Glutamatergic neuron (in vitro differentiated cells): Measurements from ENCODE around the gene XIRP1. TPM values are rescaled to one million over a fixed set of nuclear protein-coding genes. Genes with fewer than 3 reads are reported as not detected.

Source experiments
- DNase-seq: peaks from one replicate; pipeline ENCODE4 v3.0.0; 2022
- H3K27ac Mint-ChIP-seq: one replicate; pipeline ENCODE4 v1.8.0; 2020; ENCODE audit warnings: mild to moderate bottlenecking, mixed read lengths, inconsistent platforms; ENCODE audit not compliant: unreplicated experiment
- H3K27me3 Mint-ChIP-seq: one replicate; pipeline ENCODE4 v1.8.0; 2020; ENCODE audit warnings: mild to moderate bottlenecking, moderate library complexity, mixed read lengths, inconsistent platforms; ENCODE audit not compliant: unreplicated experiment
- H3K36me3 Mint-ChIP-seq: one replicate; pipeline ENCODE4 v1.8.0; 2020; ENCODE audit warnings: mild to moderate bottlenecking, mixed read lengths, inconsistent platforms; ENCODE audit not compliant: unreplicated experiment
- H3K4me1 Mint-ChIP-seq: one replicate; pipeline ENCODE4 v1.8.0; 2020; ENCODE audit warnings: mild to moderate bottlenecking, low read depth, mixed read lengths, inconsistent platforms; ENCODE audit not compliant: unreplicated experiment
- H3K4me3 Mint-ChIP-seq: one replicate; pipeline ENCODE4 v1.8.0; 2020; ENCODE audit warnings: mild to moderate bottlenecking, mixed read lengths, inconsistent platforms; ENCODE audit not compliant: unreplicated experiment
- H3K9me3 Mint-ChIP-seq: one replicate; pipeline ENCODE4 v1.8.0; 2020; ENCODE audit warnings: mild to moderate bottlenecking, moderate library complexity, mixed read lengths, inconsistent platforms; ENCODE audit not compliant: unreplicated experiment
- total RNA-seq: library from RNA; stranded (reverse); fragmentation: NEBNext Ultra II Directional; extraction: Animal tissue kit (Norgen Biotek cat#: 25700); gene quantifications from one replicate; pipeline ENCODE4 v1.2.1, GENCODE V29; 2021; ENCODE audit not compliant: unreplicated experiment
- TF ChIP-seq, protein P1 (sequence below): fragments of 200-600 bp; sonication (generic); IDR thresholded peaks from one replicate; pipeline ENCODE4 v1.5.0; 2021; ENCODE audit not compliant: partially characterized antibody, unreplicated experiment

Gene XIRP1
- total RNA-seq, 1 donor from 2014 or later = 0.34 TPM

DNA sequence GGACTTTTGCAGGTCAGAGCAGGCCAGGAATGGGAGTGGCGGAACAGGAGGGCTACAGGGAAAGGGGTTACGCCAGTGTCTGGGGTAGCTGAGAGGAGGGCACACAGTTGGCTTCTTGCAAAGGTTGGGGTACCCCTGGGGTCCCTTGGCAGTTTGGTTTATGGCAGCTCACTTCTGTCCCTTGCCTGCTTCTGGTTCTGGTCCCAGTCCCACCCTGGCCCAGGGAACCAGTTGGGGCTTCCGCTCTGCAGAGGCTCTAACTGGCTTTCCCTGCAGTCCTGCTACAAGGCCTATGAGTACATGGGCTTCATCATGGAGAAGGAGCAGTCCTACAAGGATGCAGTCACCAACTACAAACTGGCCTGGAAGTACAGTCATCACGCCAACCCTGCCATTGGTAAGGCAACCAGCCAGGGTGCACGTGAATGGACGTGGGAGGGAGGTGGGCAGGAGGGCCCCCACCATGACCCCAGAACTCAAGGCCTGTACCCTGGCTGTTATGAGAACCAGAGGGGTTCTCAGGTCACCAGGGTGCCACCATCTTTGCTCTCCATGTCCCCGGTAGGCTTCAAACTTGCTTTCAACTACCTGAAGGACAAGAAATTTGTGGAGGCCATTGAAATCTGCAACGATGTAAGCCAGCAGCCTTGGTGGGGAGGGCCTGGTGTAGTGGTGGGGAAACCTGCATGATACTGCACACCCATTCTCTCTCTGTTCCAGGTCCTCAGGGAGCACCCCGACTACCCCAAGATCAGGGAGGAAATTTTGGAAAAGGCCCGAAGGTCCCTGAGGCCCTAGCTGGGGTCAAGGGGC lies 54.2 kb downstream of the XIRP1 start:
- H3K27ac Mint-ChIP-seq = no peak overlapping the region
- TF ChIP-seq, protein P1, sequence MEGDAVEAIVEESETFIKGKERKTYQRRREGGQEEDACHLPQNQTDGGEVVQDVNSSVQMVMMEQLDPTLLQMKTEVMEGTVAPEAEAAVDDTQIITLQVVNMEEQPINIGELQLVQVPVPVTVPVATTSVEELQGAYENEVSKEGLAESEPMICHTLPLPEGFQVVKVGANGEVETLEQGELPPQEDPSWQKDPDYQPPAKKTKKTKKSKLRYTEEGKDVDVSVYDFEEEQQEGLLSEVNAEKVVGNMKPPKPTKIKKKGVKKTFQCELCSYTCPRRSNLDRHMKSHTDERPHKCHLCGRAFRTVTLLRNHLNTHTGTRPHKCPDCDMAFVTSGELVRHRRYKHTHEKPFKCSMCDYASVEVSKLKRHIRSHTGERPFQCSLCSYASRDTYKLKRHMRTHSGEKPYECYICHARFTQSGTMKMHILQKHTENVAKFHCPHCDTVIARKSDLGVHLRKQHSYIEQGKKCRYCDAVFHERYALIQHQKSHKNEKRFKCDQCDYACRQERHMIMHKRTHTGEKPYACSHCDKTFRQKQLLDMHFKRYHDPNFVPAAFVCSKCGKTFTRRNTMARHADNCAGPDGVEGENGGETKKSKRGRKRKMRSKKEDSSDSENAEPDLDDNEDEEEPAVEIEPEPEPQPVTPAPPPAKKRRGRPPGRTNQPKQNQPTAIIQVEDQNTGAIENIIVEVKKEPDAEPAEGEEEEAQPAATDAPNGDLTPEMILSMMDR = no peak
- H3K36me3 Mint-ChIP-seq = no peaks in the 10 kb centered on the region
- peaks cover 3% of the 10 kb centered on the region for H3K4me1 Mint-ChIP-seq
- no peak overlapping the region for H3K4me3 Mint-ChIP-seq
- peaks cover 1% of the 10 kb centered on the region for H3K9me3 Mint-ChIP-seq
- peaks cover 1% of the 10 kb centered on the region for H3K27me3 Mint-ChIP-seq
- no peak for DNase-seq

DNA sequence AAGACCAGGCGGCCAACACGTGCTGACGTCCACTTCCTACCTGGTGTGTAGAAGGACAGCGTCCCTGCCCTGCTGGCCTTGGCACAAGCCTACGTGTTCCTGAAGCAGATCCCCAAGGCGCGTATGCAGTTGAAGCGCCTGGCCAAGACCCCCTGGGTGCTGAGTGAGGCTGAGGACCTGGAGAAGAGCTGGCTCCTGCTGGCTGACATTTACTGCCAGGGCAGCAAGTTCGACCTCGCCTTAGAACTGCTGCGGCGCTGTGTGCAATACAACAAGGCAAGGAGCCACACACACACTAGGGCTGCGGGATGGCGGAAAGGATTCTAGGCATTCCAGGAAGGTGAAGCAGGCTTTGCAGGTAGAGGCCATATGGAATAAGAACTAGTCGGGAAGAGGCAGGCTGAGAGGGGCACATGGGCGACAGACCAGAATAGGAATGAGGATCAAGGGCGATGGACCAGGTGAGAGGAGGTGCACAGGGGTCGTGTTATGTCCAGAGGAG lies 54.9 kb downstream of the XIRP1 start:
- H3K27ac Mint-ChIP-seq = no peak overlapping the region

DNA sequence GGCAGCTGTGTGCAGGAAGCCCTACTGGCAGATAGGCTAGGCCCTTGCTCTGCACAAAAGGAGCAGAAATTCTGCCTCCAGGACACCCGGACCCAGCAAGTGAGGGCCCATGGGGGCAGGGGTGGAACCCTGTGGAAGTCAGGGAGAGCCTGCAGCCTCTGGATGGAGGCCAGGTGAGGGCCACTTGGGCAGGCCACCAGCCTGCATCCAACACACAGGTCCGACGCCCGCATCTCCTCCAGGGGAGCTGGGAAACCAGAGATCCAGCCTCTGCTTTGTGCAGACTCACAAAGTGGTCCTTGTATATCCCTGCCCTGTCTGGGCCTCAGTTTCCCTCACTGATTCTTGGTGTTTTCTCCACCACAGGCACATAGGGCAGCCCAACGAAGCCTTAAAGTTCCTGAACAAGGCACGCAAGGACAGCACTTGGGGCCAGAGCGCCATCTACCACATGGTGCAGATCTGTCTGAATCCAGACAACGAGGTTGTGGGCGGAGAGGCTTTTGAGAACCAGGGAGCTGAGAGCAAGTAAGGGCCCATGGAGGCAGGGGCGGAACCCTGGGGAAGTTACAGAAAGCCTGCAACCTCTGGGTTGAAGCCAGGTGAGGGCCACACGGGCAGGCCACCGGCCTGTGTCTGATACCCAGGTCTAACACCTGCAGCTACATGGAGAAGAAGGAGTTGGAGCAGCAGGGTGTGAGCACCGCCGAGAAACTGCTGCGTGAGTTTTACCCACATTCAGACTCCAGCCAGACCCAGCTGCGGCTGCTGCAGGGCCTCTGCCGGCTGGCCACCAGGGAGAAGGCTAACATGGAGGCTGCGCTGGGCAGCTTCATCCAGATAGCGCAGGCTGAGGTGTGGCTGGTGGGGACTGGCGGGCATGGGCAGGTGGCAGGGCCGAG lies 55.6 kb downstream of the XIRP1 start:
- no peak overlapping the region for H3K27ac Mint-ChIP-seq
- no peak overlapping the region for H3K4me3 Mint-ChIP-seq
- peaks cover 1% of the 10 kb centered on the region for H3K27me3 Mint-ChIP-seq
- no peak for DNase-seq
- TF ChIP-seq, protein P1 = no peak
- peaks cover 1% of the 10 kb centered on the region for H3K9me3 Mint-ChIP-seq
- peaks cover 3% of the 10 kb centered on the region for H3K4me1 Mint-ChIP-seq
- no peaks in the 10 kb centered on the region for H3K36me3 Mint-ChIP-seq

More for the DNA sequence above, 54.9 kb downstream of the XIRP1 start:
- peaks cover 1% of the 10 kb centered on the region for H3K9me3 Mint-ChIP-seq
- DNase-seq = no peak
- H3K4me3 Mint-ChIP-seq = no peak overlapping the region
- H3K36me3 Mint-ChIP-seq = no peaks in the 10 kb centered on the region
- H3K27me3 Mint-ChIP-seq = peaks cover 1% of the 10 kb centered on the region
- peaks cover 3% of the 10 kb centered on the region for H3K4me1 Mint-ChIP-seq
- TF ChIP-seq, protein P1 = no peak

DNA sequence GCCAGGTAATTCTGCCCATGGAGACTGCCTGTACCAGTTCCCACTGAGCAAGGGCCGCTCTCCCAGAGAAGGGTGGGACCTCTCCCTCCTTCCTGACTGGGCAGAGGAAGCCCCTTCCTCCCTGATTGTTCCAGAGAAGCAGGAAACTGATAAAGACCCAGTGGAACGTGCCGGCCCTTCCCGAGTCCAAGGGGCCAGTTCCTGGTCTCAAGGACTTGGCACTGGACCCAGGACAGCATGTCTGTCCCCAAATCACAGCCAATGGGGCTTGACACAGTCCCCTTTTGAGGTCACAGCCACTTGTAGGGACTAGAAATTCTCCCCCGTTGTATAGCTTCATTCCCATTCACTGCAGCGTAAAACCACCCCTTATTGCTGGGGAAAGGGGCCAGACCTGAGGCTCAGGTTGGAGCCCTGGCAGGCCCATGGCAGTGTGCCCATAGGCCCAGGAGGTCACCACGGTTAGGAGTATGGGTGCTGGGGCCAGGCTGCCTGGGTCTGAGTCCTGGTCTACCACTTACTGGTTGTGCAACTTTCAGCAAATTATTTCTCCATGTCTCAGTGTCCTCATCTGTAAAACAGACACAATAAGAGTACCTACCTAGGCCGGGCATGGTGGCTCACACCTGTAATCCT lies 57.1 kb downstream of the XIRP1 start:
- H3K27me3 Mint-ChIP-seq = peaks cover 1% of the 10 kb centered on the region
- H3K9me3 Mint-ChIP-seq = peaks cover 1% of the 10 kb centered on the region
- no peak for DNase-seq
- H3K4me1 Mint-ChIP-seq = no peaks in the 10 kb centered on the region
- H3K4me3 Mint-ChIP-seq = no peak overlapping the region
- no peaks in the 10 kb centered on the region for H3K36me3 Mint-ChIP-seq
- TF ChIP-seq, protein P1 = no peak
- H3K27ac Mint-ChIP-seq = no peak overlapping the region
